Measurements from ENCODE around the gene PRKCH.

The PRKCH gene

DNA sequence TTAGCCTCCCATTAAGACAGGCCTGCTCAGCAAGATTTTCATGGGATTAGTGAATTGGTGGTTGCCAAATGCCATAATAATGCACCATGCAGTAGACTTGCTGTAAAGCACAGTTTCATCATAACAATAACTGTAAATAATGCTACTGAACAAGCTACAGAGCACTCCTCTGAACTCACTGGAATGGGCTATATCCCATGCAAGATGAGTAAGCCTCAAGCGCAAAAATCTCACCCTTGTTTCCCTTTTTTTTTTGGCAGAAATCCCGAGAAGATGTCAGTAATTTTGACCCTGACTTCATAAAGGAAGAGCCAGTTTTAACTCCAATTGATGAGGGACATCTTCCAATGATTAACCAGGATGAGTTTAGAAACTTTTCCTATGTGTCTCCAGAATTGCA lies 228.0 kb downstream of the PRKCH start:
- Histone ChIP-seq H3K27me3 (ENCODE audit: insufficient read depth, low read length, poor library complexity) (no peaks in the 10 kb centered on the region), H3K27ac (ENCODE audit: low read length) (no peak overlapping the region), H3K79me2 (ENCODE audit: insufficient read depth, low read length) (no peaks in the 10 kb centered on the region), H3K4me3 (ENCODE audit: low read depth in 1 of 2, low read length in 2 of 2) (no peak overlapping the region), H4K20me1 (ENCODE audit: insufficient read depth, low read length) (no peaks in the 10 kb centered on the region), H3K9me3 (ENCODE audit: insufficient read depth, low read length, severe bottlenecking) (no peaks in the 10 kb centered on the region), H3K9ac (ENCODE audit: low read depth, low read length) (no peak overlapping the region), H3K4me2 (ENCODE audit: insufficient read depth, low read length) (no peak overlapping the region), H3K4me1 (ENCODE audit: insufficient read depth, low read length) (peaks cover 46% of the 10 kb centered on the region), H2AFZ (ENCODE audit: low read depth, low read length) (no peak overlapping the region), H3K36me3 (ENCODE audit: insufficient read depth, low read length) (peaks cover 75% of the 10 kb centered on the region)
- ATAC-seq (ENCODE audit: insufficient read depth, low read depth) (no peak), DNase-seq (no peak)
- no peak for TF ChIP-seq EZH2 (IDR thresholded peaks at IDR 0.05; ENCODE audit: borderline replicate concordance, low read depth, low read length, severe bottlenecking)
- TF ChIP-seq, protein P1, sequence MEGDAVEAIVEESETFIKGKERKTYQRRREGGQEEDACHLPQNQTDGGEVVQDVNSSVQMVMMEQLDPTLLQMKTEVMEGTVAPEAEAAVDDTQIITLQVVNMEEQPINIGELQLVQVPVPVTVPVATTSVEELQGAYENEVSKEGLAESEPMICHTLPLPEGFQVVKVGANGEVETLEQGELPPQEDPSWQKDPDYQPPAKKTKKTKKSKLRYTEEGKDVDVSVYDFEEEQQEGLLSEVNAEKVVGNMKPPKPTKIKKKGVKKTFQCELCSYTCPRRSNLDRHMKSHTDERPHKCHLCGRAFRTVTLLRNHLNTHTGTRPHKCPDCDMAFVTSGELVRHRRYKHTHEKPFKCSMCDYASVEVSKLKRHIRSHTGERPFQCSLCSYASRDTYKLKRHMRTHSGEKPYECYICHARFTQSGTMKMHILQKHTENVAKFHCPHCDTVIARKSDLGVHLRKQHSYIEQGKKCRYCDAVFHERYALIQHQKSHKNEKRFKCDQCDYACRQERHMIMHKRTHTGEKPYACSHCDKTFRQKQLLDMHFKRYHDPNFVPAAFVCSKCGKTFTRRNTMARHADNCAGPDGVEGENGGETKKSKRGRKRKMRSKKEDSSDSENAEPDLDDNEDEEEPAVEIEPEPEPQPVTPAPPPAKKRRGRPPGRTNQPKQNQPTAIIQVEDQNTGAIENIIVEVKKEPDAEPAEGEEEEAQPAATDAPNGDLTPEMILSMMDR (IDR thresholded peaks at IDR 0.05; ENCODE audit: borderline replicate concordance, extremely low read depth, low read length, poor library complexity, severe bottlenecking) = no peak

DNA sequence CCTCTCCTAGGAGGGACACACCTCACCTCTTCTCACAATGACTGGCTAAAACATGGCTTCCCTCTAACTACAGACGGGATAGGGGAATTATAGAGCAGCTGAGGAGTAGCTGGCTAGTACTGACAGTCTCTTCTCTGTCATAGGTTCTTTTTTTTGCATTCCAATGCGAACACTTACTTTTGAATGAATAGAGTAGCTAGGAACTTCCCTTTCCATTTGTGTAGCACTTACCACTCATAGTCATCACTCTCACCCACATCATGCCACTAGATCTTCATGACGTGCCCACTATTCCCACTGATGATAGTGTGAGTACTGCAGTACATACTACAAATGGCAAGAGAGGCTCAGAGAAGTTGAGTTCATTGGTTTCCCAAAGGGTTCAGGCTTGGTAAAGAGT lies 230.0 kb downstream of the PRKCH start:
- H3K4me1 ChIP-seq (ENCODE audit: insufficient read depth, low read length) = peaks cover 48% of the 10 kb centered on the region
- no peaks in the 10 kb centered on the region for H4K20me1 ChIP-seq (ENCODE audit: insufficient read depth, low read length)
- H2AFZ ChIP-seq (ENCODE audit: low read depth, low read length) = no peak overlapping the region
- TF ChIP-seq, protein P1 (IDR thresholded peaks at IDR 0.05; ENCODE audit: borderline replicate concordance, extremely low read depth, low read length, poor library complexity, severe bottlenecking) = no peak
- no peak for TF ChIP-seq EZH2 (IDR thresholded peaks at IDR 0.05; ENCODE audit: borderline replicate concordance, low read depth, low read length, severe bottlenecking)
- peaks cover 55% of the 10 kb centered on the region for H3K36me3 ChIP-seq (ENCODE audit: insufficient read depth, low read length)
- no peak overlapping the region for H3K9ac ChIP-seq (ENCODE audit: low read depth, low read length)
- no peak overlapping the region for H3K4me2 ChIP-seq (ENCODE audit: insufficient read depth, low read length)
- peak overlapping the region; percentile 77 for H3K27ac ChIP-seq (ENCODE audit: low read length)
- no peaks in the 10 kb centered on the region for H3K9me3 ChIP-seq (ENCODE audit: insufficient read depth, low read length, severe bottlenecking)
- no peak overlapping the region for H3K4me3 ChIP-seq (ENCODE audit: low read depth in 1 of 2, low read length in 2 of 2)
- no peaks in the 10 kb centered on the region for H3K79me2 ChIP-seq (ENCODE audit: insufficient read depth, low read length)
- DNase-seq = no peak
- no peak for ATAC-seq (ENCODE audit: insufficient read depth, low read depth)
- no peaks in the 10 kb centered on the region for H3K27me3 ChIP-seq (ENCODE audit: insufficient read depth, low read length, poor library complexity)

DNA sequence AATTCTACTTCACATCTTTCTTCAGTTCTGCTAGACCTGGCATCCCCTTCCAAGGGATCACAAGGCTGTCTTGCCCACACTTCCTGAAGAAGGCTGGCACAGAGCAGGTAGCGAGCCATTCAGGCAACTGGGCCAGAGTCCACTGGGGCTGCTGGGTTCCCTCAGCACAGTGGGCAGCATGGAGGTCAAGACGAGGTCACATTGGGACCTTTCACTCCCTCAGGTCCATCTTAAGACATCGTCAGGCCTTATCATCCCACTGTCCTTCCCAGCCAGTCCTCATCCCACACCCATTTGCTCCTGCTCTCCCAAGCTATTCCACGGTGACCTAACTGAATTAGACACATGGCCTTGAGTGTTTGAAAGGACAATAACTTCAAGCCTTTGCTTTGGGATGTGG lies 230.9 kb downstream of the PRKCH start:
- no peaks in the 10 kb centered on the region for H3K79me2 ChIP-seq (ENCODE audit: insufficient read depth, low read length)
- no peak overlapping the region for H3K4me3 ChIP-seq (ENCODE audit: low read depth in 1 of 2, low read length in 2 of 2)
- TF ChIP-seq EZH2 (IDR thresholded peaks at IDR 0.05; ENCODE audit: borderline replicate concordance, low read depth, low read length, severe bottlenecking) = no peak
- TF ChIP-seq, protein P1 (IDR thresholded peaks at IDR 0.05; ENCODE audit: borderline replicate concordance, extremely low read depth, low read length, poor library complexity, severe bottlenecking) = no peak
- no peaks in the 10 kb centered on the region for H3K9me3 ChIP-seq (ENCODE audit: insufficient read depth, low read length, severe bottlenecking)
- H2AFZ ChIP-seq (ENCODE audit: low read depth, low read length) = no peak overlapping the region
- no peak for DNase-seq
- H3K27me3 ChIP-seq (ENCODE audit: insufficient read depth, low read length, poor library complexity) = no peaks in the 10 kb centered on the region
- peak overlapping the region; percentile 33; the same call in 1 of the 2 replicates for H3K4me2 ChIP-seq (ENCODE audit: insufficient read depth, low read length)
- H3K27ac ChIP-seq (ENCODE audit: low read length) = peak overlapping the region; percentile 77
- H3K36me3 ChIP-seq (ENCODE audit: insufficient read depth, low read length) = peaks cover 46% of the 10 kb centered on the region
- H4K20me1 ChIP-seq (ENCODE audit: insufficient read depth, low read length) = no peaks in the 10 kb centered on the region
- no peak for ATAC-seq (ENCODE audit: insufficient read depth, low read depth)
- peak overlapping the region; percentile 39 for H3K9ac ChIP-seq (ENCODE audit: low read depth, low read length)
- peaks cover 54% of the 10 kb centered on the region for H3K4me1 ChIP-seq (ENCODE audit: insufficient read depth, low read length)
